Breast epithelium (tissue), 3 donors: ENCODE data around the gene TMEM26.

Experiments used
- CTCF ChIP-seq, 3 donors: fragments of 450-650 bp; IDR thresholded peaks; one replicate each; pipeline ENCODE4 v1.5.1; 2016 to 2017; ENCODE audit warnings: antibody characterized with exemption in 3 of 3, mild to moderate bottlenecking in 3 of 3, moderate library complexity in 3 of 3
- POLR2A ChIP-seq: fragments of 450-650 bp; IDR thresholded peaks from one replicate; pipeline ENCODE4 v1.6.1; 2016; ENCODE audit warnings: antibody characterized with exemption, mild to moderate bottlenecking, moderate library complexity
- POLR2AphosphoS5 ChIP-seq, 3 donors: sonication (generic); formaldehyde crosslinking; IDR thresholded peaks; one replicate each; pipeline ENCODE4 v1.6.1; 2017; ENCODE audit warnings: antibody characterized with exemption in 3 of 3

- TF ChIP-seq CTCF (IDR thresholded peaks at IDR 0.05): no peak
- TF ChIP-seq POLR2AphosphoS5 (IDR thresholded peaks at IDR 0.05): no peak
- no peak for TF ChIP-seq POLR2A
These were observed 33.1 kb upstream of the TMEM26 start for GRCh38 chr10:61486251-61486650.
